MM.1S (cell line): Measurements from ENCODE around the gene DFFA.

Source experiments
- CTCF ChIP-seq: fragments of 300-600 bp; sonication (generic); IDR thresholded peaks from 2 replicates; pipeline ENCODE4 v1.5.1; 2016; ENCODE audit warnings: antibody characterized with exemption, low read length, mixed read lengths
- EZH2 ChIP-seq: fragments of 300-600 bp; sonication (generic); optimal IDR thresholded peaks from 2 replicates; pipeline ENCODE3; 2017; ENCODE audit warnings: low read depth, mild to moderate bottlenecking, antibody characterized with exemption, low read length, mixed read lengths

- TF ChIP-seq CTCF = no peak
- TF ChIP-seq EZH2 = no peak
Observed at GRCh38 chr1:10504249-10504648, 31.9 kb upstream of the DFFA start.
